Measurements from ENCODE around the gene ENTHD1.

- TF ChIP-seq CTCF (IDR thresholded peaks at IDR 0.05) (no peak), EZH2 (IDR thresholded peaks at IDR 0.05) (no peak)
Measured at GRCh38 chr22:39839204-39839603, 54.4 kb downstream of the ENTHD1 start.

Measured in neural progenitor cell (in vitro differentiated cells).